MM.1S (cell line): Measurements from ENCODE around the gene ST6GALNAC2.
"Not testable (repeated sequence)": the region's sequence is repeated elsewhere in the genome, so short reads cannot be mapped to it uniquely, and the experiment has no call there.

Experiments
- EZH2 ChIP-seq: fragments of 300-600 bp; sonication (generic); optimal IDR thresholded peaks from 2 replicates; pipeline ENCODE3; 2017; ENCODE audit warnings: low read depth, mild to moderate bottlenecking, antibody characterized with exemption, low read length, mixed read lengths
- EZH2phosphoT487 ChIP-seq: fragments of 300-600 bp; sonication (generic); IDR thresholded peaks from 2 replicates; pipeline ENCODE4 v1.6.1; 2018; ENCODE audit warnings: antibody characterized with exemption, low read length
- TF ChIP-seq, protein P1 (sequence below): fragments of 300-600 bp; sonication (generic); IDR thresholded peaks from 2 replicates; pipeline ENCODE4 v1.5.1; 2016; ENCODE audit warnings: antibody characterized with exemption, low read length, mixed read lengths

DNA sequence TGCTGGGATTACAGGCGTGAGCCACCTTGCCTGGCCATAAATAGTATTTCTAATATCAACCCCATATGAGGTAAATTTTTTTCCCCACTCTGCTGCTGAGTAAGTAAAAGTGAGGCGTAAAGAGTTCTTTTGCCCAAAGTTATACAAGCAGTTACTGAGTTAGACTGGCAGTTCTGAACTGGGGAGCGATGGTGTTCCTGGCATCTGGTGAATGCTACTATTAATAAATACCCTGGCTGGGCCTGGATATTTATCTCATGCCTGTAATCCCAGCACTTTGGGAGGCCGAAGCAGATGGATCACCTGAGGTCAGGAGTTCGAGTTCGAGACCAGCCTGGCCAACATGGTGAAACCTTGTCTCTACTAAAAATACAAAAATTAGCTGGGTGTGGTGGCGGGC is 26.2 kb downstream of the ST6GALNAC2 start:
- TF ChIP-seq EZH2, EZH2phosphoT487: not testable (repeated sequence)
- TF ChIP-seq, protein P1, sequence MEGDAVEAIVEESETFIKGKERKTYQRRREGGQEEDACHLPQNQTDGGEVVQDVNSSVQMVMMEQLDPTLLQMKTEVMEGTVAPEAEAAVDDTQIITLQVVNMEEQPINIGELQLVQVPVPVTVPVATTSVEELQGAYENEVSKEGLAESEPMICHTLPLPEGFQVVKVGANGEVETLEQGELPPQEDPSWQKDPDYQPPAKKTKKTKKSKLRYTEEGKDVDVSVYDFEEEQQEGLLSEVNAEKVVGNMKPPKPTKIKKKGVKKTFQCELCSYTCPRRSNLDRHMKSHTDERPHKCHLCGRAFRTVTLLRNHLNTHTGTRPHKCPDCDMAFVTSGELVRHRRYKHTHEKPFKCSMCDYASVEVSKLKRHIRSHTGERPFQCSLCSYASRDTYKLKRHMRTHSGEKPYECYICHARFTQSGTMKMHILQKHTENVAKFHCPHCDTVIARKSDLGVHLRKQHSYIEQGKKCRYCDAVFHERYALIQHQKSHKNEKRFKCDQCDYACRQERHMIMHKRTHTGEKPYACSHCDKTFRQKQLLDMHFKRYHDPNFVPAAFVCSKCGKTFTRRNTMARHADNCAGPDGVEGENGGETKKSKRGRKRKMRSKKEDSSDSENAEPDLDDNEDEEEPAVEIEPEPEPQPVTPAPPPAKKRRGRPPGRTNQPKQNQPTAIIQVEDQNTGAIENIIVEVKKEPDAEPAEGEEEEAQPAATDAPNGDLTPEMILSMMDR = not testable (repeated sequence)
